Activated naive CD4-positive, alpha-beta T cell treated with anti-CD3 and anti-CD28 coated beads for 36 hours (primary cell): ENCODE data around the gene MUC2. TPM values are rescaled to one million over a fixed set of nuclear protein-coding genes. Genes with fewer than 3 reads are reported as not detected.

Source experiments
- CTCF ChIA-PET: fragments of 350-600 bp; sonication (Branson Sonifier 250); formaldehyde crosslinking; loops from one replicate; lab custom pipeline; 2021; ENCODE audit warnings: antibody characterized with exemption; lab: Charles Lee
- DNase-seq: peaks from one replicate; pipeline ENCODE4 v3.0.0-alpha.2; 2020
- H3K27ac Mint-ChIP-seq: one replicate; pipeline ENCODE4 v1.8.0; 2021; ENCODE audit warnings: mild to moderate bottlenecking, mixed read lengths
- H3K27me3 Mint-ChIP-seq: one replicate; pipeline ENCODE4 v1.8.0; 2021; ENCODE audit warnings: low read depth, mixed read lengths
- H3K36me3 Mint-ChIP-seq: one replicate; pipeline ENCODE4 v1.8.0; 2021; ENCODE audit warnings: low read depth, mixed read lengths
- H3K4me1 Mint-ChIP-seq: one replicate; pipeline ENCODE4 v1.8.0; 2021; ENCODE audit warnings: low read depth, mixed read lengths
- H3K4me3 Mint-ChIP-seq: one replicate; pipeline ENCODE4 v1.8.0; 2021; ENCODE audit warnings: mild to moderate bottlenecking, moderate library complexity, mixed read lengths
- H3K9me3 Mint-ChIP-seq: one replicate; pipeline ENCODE4 v1.8.0; 2021; ENCODE audit warnings: mixed read lengths
- intact Hi-C: fragments of 100-400 bp; cut with micrococcal nuclease; formaldehyde crosslinking; loops from one replicate; pipeline ENCODE4 v1.15.1; 2023
- total RNA-seq, 2 experiments: library from RNA; stranded (reverse); gene quantifications; one replicate each; pipeline ENCODE4 v1.2.3, GENCODE V29; 2021

MUC2 gene
- total RNA-seq, 2 experiments from 2014 or later: not detected

- H3K27ac Mint-ChIP-seq: no peak overlapping the region
- H3K36me3 Mint-ChIP-seq: no peaks in the 10 kb centered on the region
- H3K9me3 Mint-ChIP-seq: no peaks in the 10 kb centered on the region
- intact Hi-C loops: no loop called here
- DNase-seq: no peak
- no peak overlapping the region for H3K4me3 Mint-ChIP-seq
- no peaks in the 10 kb centered on the region for H3K4me1 Mint-ChIP-seq
- peaks cover 1% of the 10 kb centered on the region for H3K27me3 Mint-ChIP-seq
- CTCF ChIA-PET: no interaction called here
Measured at GRCh38 chr11:1072821-1073231, 1.8 kb upstream of the MUC2 start.

GRCh38 chr11:1073261-1073724, 1.4 kb upstream of the MUC2 start:
- DNase-seq: no peak
- no peaks in the 10 kb centered on the region for H3K4me1 Mint-ChIP-seq
- intact Hi-C loops: no loop called here
- CTCF ChIA-PET: no interaction called here
- H3K36me3 Mint-ChIP-seq: no peaks in the 10 kb centered on the region
- no peaks in the 10 kb centered on the region for H3K27me3 Mint-ChIP-seq
- H3K4me3 Mint-ChIP-seq: no peak overlapping the region
- no peaks in the 10 kb centered on the region for H3K9me3 Mint-ChIP-seq
- no peak overlapping the region for H3K27ac Mint-ChIP-seq

- CTCF ChIA-PET: no interaction called here
- H3K4me3 Mint-ChIP-seq: no peak overlapping the region
- no peaks in the 10 kb centered on the region for H3K27me3 Mint-ChIP-seq
- intact Hi-C loops: no loop called here
- H3K27ac Mint-ChIP-seq: no peak overlapping the region
- H3K9me3 Mint-ChIP-seq: no peaks in the 10 kb centered on the region
- DNase-seq: no peak
- no peaks in the 10 kb centered on the region for H3K4me1 Mint-ChIP-seq
- no peaks in the 10 kb centered on the region for H3K36me3 Mint-ChIP-seq
Measured at GRCh38 chr11:1073851-1074243, 827 bp upstream of the MUC2 start.

- no peaks in the 10 kb centered on the region for H3K9me3 Mint-ChIP-seq
- intact Hi-C loops: no loop called here
- H3K4me3 Mint-ChIP-seq: no peak overlapping the region
- DNase-seq: peak; percentile 3
- H3K4me1 Mint-ChIP-seq: no peaks in the 10 kb centered on the region
- no peaks in the 10 kb centered on the region for H3K27me3 Mint-ChIP-seq
- H3K27ac Mint-ChIP-seq: no peak overlapping the region
- H3K36me3 Mint-ChIP-seq: no peaks in the 10 kb centered on the region
- CTCF ChIA-PET: no interaction called here
Measured at GRCh38 chr11:1075341-1075911, 752 bp downstream of the MUC2 start.

GRCh38 chr11:1076061-1076665, 1.5 kb downstream of the MUC2 start:
- H3K9me3 Mint-ChIP-seq: no peaks in the 10 kb centered on the region
- peak; percentile 3 for DNase-seq
- intact Hi-C loops: no loop called here
- no peaks in the 10 kb centered on the region for H3K36me3 Mint-ChIP-seq
- H3K4me1 Mint-ChIP-seq: no peaks in the 10 kb centered on the region
- no peaks in the 10 kb centered on the region for H3K27me3 Mint-ChIP-seq
- CTCF ChIA-PET: no interaction called here
- H3K4me3 Mint-ChIP-seq: no peak overlapping the region
- H3K27ac Mint-ChIP-seq: no peak overlapping the region

GRCh38 chr11:1077033-1077416, 2.4 kb downstream of the MUC2 start:
- H3K27me3 Mint-ChIP-seq: no peaks in the 10 kb centered on the region
- CTCF ChIA-PET: no interaction called here
- no peaks in the 10 kb centered on the region for H3K36me3 Mint-ChIP-seq
- no peak overlapping the region for H3K4me3 Mint-ChIP-seq
- H3K9me3 Mint-ChIP-seq: no peaks in the 10 kb centered on the region
- no peak overlapping the region for H3K27ac Mint-ChIP-seq
- H3K4me1 Mint-ChIP-seq: no peaks in the 10 kb centered on the region
- DNase-seq: no peak
- intact Hi-C loops: no loop called here

- H3K9me3 Mint-ChIP-seq: no peaks in the 10 kb centered on the region
- H3K4me1 Mint-ChIP-seq: no peaks in the 10 kb centered on the region
- CTCF ChIA-PET: no interaction called here
- intact Hi-C loops: no loop called here
- H3K36me3 Mint-ChIP-seq: no peaks in the 10 kb centered on the region
- H3K27ac Mint-ChIP-seq: no peak overlapping the region
- H3K27me3 Mint-ChIP-seq: no peaks in the 10 kb centered on the region
- no peak overlapping the region for H3K4me3 Mint-ChIP-seq
- DNase-seq: no peak
Measured at GRCh38 chr11:1077417-1078119, 2.9 kb downstream of the MUC2 start.

- Mint-ChIP-seq H3K27me3 (no peaks in the 10 kb centered on the region), H3K9me3 (no peaks in the 10 kb centered on the region), H3K27ac (no peak overlapping the region), H3K4me3 (no peak overlapping the region), H3K36me3 (no peaks in the 10 kb centered on the region), H3K4me1 (no peaks in the 10 kb centered on the region)
- CTCF ChIA-PET: no interaction called here
- intact Hi-C loops: no loop called here
- DNase-seq: no peak
Measured at GRCh38 chr11:1078191-1078601, 3.5 kb downstream of the MUC2 start.

- no peak overlapping the region for H3K27ac Mint-ChIP-seq
- DNase-seq: no peak
- H3K4me1 Mint-ChIP-seq: no peaks in the 10 kb centered on the region
- no peak overlapping the region for H3K4me3 Mint-ChIP-seq
- H3K9me3 Mint-ChIP-seq: no peaks in the 10 kb centered on the region
- intact Hi-C loops: no loop called here
- no peaks in the 10 kb centered on the region for H3K36me3 Mint-ChIP-seq
- no peaks in the 10 kb centered on the region for H3K27me3 Mint-ChIP-seq
- CTCF ChIA-PET: no interaction called here
Measured at GRCh38 chr11:1081601-1082311, 7.1 kb downstream of the MUC2 start.

GRCh38 chr11:1082346-1082727, 7.7 kb downstream of the MUC2 start:
- no peaks in the 10 kb centered on the region for H3K9me3 Mint-ChIP-seq
- intact Hi-C loops: no loop called here
- H3K27me3 Mint-ChIP-seq: no peaks in the 10 kb centered on the region
- no peak overlapping the region for H3K4me3 Mint-ChIP-seq
- no peaks in the 10 kb centered on the region for H3K4me1 Mint-ChIP-seq
- no peaks in the 10 kb centered on the region for H3K36me3 Mint-ChIP-seq
- CTCF ChIA-PET: no interaction called here
- DNase-seq: no peak
- H3K27ac Mint-ChIP-seq: no peak overlapping the region

- no peaks in the 10 kb centered on the region for H3K27me3 Mint-ChIP-seq
- intact Hi-C loops: no loop called here
- H3K4me1 Mint-ChIP-seq: no peaks in the 10 kb centered on the region
- H3K4me3 Mint-ChIP-seq: no peak overlapping the region
- no peak overlapping the region for H3K27ac Mint-ChIP-seq
- no peak for DNase-seq
- no peaks in the 10 kb centered on the region for H3K36me3 Mint-ChIP-seq
- CTCF ChIA-PET: no interaction called here
- no peaks in the 10 kb centered on the region for H3K9me3 Mint-ChIP-seq
Measured at GRCh38 chr11:1082728-1083620, 8.3 kb downstream of the MUC2 start.
